BJ (cell line): ENCODE measurements around the gene NLRP12. TPM values are rescaled to one million over a fixed set of nuclear protein-coding genes. Genes with fewer than 3 reads are reported as not detected.
A peak's percentile ranks its signal among the peaks of the same experiment; 100 is the strongest.

Source experiments
- CTCF ChIA-PET: fragments of 350-600 bp; formaldehyde crosslinking; extraction: SDS; loops from one replicate; lab custom pipeline; 2021; ENCODE audit warnings: antibody characterized with exemption, inconsistent platforms; lab: Yijun Ruan, JAX
- POLR2A ChIA-PET: fragments of 300-600 bp; sonication (Branson Sonifier 250); formaldehyde crosslinking; extraction: SDS; loops from one replicate; lab custom pipeline; 2021; ENCODE audit warnings: antibody characterized with exemption; lab: Charles Lee
- DNase-seq: peaks from one replicate; pipeline ENCODE4 v3.0.0-alpha.2; 2011; ENCODE audit warnings: low read depth
- H3K27me3 ChIP-seq: 2 replicates; pipeline ENCODE4 v1.6.0; 2011; ENCODE audit warnings: low read length; ENCODE audit not compliant: control insufficient read depth, insufficient read depth
- H3K36me3 ChIP-seq: 2 replicates; pipeline ENCODE4 v1.5.1; 2011; ENCODE audit warnings: low read length; ENCODE audit not compliant: control insufficient read depth, insufficient read depth
- H3K4me3 ChIP-seq: 2 replicates; pipeline ENCODE4 v1.5.1; 2011; ENCODE audit warnings: low read depth, mild to moderate bottlenecking, control low read depth, low read length
- CTCF ChIP-seq: IDR thresholded peaks from 2 replicates; pipeline ENCODE4 v1.5.1; 2011; ENCODE audit warnings: low read depth, mild to moderate bottlenecking, control low read depth, inconsistent platforms, low read length, moderate library complexity; ENCODE audit not compliant: insufficient read depth
- polyA plus RNA-seq: library from polyadenylated mRNA; depleted of rRNA; stranded (reverse); fragments of >200 nt; gene quantifications from 2 replicates; pipeline ENCODE4 v1.2.3, GENCODE V29; 2011

The NLRP12 gene
- polyA plus RNA-seq, 1 experiment: not detected

GRCh38 chr19:53813996-53814395 is 10.1 kb downstream of the NLRP12 start:
- no peak for DNase-seq
- H3K36me3 ChIP-seq: no peaks in the 10 kb centered on the region
- ChIA-PET POLR2A (no interaction called here), CTCF (interaction anchor here (1.7 kb wide), 1 partner anchor 216 kb away, joined by 4 read pairs; no protein-coding TSS in a partner anchor)
- TF ChIP-seq CTCF: no peak
- H3K4me3 ChIP-seq: no peak overlapping the region
- H3K27me3 ChIP-seq: no peaks in the 10 kb centered on the region

DNA sequence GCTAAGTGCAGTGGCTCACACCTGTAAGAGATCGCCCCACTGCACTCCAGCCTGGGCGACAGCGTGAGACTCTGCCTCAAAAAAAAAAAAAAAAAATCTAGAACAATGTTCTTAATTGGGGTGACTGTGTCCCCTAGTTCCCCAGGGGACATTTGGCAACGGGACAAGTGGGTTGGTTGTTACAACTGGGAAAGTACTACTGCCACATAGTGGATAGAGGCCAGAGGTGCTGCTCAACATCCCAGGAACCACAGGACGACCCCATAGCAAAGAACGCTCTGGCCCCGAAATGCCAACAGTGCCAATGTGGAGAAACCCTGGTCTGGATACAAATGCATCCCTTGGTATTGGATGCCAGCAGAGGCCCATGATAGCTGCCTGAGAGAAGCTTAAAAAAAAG is 11.8 kb downstream of the NLRP12 start:
- no peaks in the 10 kb centered on the region for H3K27me3 ChIP-seq
- H3K4me3 ChIP-seq: no peak overlapping the region
- no peak for DNase-seq
- H3K36me3 ChIP-seq: no peaks in the 10 kb centered on the region
- ChIA-PET CTCF (no interaction called here), POLR2A (no interaction called here)
- peak; percentile 18; the same call in 1 of the 2 replicates for TF ChIP-seq CTCF

DNA sequence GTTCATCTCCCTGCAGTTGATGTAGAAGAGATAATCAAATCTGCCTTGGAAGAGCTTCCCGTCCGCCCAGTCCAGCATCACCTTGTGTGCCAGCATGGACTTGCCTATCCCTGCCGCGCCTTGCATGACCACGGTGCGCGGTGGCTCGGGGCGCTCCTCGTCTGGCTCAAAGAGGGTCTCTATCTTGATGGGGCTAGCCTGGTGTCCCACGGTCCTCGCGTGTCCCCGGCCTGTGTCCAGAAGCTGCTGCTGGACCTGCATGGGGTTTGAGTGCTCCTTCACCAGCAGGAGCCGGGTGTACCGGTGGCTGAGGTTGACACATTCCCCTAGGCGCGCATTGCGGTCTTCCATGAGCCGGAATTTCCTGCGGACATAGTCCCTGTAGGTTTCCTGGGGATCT is 13.2 kb downstream of the NLRP12 start:
- ChIA-PET POLR2A (no interaction called here), CTCF (interaction anchor here (0.7 to 9.5 kb wide), 8 partner anchors 9 to 285 kb away, joined by 3 to 182 read pairs (median 13); no protein-coding TSS in a partner anchor)
- TF ChIP-seq CTCF: no peak
- no peak for DNase-seq
- Histone ChIP-seq H3K27me3 (no peaks in the 10 kb centered on the region), H3K4me3 (no peak overlapping the region), H3K36me3 (no peaks in the 10 kb centered on the region)

- DNase-seq: no peak
- H3K27me3 ChIP-seq: no peaks in the 10 kb centered on the region
- CTCF ChIA-PET: interaction anchor here (1.1 to 9.5 kb wide), 7 partner anchors 9 to 286 kb away, joined by 4 to 182 read pairs (median 13); no protein-coding TSS in a partner anchor
- H3K36me3 ChIP-seq: no peaks in the 10 kb centered on the region
- POLR2A ChIA-PET: no interaction called here
- TF ChIP-seq CTCF: no peak
- no peak overlapping the region for H3K4me3 ChIP-seq
Measured at GRCh38 chr19:53810187-53810546, 13.9 kb downstream of the NLRP12 start.

- no peaks in the 10 kb centered on the region for H3K36me3 ChIP-seq
- no peaks in the 10 kb centered on the region for H3K27me3 ChIP-seq
- H3K4me3 ChIP-seq: no peak overlapping the region
- ChIA-PET POLR2A (no interaction called here), CTCF (interaction anchor here (0.8 to 9.5 kb wide), 13 partner anchors 10 to 286 kb away, joined by 3 to 182 read pairs (median 5); partner anchors contain the start of gene NLRP12)
- DNase-seq: no peak
- peak; percentile 23; the same call in 1 of the 2 replicates for TF ChIP-seq CTCF
Measured at GRCh38 chr19:53809518-53810186, 14.5 kb downstream of the NLRP12 start.
